ENCODE results near the gene TBC1D13.
A peak's percentile ranks its signal among the peaks of the same experiment; 100 is the strongest.
"Not testable (repeated sequence)": the region's sequence is repeated elsewhere in the genome, so short reads cannot be mapped to it uniquely, and the experiment has no call there.

Gene TBC1D13

DNA sequence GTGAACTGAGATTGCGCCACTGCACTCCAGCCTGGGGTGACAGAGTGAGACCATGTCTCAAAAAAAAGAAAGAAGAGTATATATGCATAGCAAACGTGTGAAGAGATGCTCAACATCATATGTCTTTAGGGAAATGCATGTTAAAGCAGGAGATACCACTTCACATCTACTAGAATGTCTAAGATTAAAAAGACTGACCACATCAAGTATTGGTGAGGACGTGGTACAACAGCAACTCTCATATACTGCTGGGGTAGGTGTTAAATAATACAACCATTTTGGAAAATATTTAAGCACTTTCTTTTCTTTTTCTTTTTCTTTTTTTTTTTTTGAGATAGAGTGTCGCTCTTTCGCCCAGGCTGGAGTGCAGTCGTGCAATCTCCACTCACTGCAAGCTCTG, 1.6 kb upstream of the TBC1D13 start:
- no peak for DNase-seq

DNA sequence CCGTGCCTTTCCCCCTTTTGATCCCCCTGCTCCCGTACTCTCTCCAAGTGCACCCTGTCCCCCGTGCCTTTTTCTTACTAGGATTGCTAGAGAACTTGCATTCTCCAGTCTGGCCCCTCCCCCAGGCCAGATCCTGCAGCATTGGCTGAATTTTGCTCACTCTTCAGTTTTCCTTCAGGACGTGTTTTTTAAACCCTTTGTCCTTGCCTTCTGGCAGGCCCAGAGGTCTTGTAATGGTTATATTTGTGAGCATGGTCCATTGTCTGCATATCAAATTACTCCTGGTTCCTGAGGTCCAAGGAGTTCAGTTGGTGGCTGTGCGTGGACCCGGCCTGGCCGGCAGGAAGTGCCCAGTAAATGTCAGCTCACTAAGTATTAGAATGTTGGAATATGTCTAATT, 606 bp downstream of the TBC1D13 start:
- DNase-seq = no peak

DNA sequence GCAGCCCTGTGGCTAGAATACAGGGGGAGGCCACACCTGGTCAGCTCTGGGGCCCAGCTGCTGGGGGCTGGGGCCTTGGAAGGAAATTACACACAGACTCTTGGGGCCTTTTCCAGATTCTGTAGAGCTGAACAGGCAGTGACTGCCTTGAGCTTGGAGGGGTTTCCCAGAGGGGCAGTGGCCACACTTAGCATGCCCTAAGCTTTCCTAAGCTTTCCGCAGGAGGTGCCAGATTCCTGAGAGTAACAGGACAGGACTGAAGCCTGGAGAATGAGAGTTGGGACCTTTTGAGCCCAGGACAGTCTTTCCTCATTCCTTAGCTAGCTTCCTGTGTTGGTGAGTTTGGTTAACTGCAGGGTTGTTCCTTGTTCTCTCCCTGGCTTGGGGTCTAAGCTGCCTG, 1.4 kb downstream of the TBC1D13 start:
- no peak for DNase-seq

DNA sequence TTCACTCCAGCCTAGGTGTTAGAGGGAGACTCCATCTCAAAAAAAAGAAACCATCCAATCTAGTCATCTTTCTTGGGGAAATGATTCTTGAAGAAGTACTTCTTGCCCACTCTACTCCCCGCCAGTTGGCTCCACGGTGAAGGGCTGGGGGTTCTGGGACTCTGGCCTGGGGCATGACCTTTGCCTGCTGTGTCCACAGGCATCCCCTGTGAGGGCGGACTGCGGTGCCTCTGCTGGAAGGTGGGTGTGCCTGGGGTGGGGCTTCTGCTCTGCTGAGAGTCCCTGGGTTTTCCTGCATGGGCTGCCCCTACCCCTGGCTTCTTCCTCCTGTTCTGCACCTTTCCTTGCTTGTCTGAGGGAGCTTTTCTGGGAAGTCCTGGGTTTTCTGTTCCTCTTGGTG, 3.5 kb downstream of the TBC1D13 start:
- no peak for DNase-seq

DNA sequence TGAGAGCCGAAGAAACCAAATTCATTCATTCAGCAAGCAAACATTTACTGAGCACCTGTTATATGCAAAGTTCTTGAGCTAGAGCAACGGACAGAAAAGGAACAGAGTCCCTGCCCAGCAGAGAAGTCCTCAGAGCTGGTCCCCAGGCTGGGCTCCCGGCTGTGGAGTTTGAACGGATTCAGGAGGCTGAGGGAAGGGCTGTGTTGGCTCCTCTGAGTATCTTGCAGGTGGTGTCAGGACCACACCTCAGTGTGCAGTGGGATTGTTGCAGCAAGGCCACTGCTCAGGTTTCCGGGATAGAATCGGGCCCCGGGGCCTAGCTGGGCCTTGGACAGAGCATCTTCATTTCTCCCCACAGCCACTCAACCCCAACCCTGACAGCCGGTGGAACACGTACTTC, 5.1 kb downstream of the TBC1D13 start:
- no peak for DNase-seq

DNA sequence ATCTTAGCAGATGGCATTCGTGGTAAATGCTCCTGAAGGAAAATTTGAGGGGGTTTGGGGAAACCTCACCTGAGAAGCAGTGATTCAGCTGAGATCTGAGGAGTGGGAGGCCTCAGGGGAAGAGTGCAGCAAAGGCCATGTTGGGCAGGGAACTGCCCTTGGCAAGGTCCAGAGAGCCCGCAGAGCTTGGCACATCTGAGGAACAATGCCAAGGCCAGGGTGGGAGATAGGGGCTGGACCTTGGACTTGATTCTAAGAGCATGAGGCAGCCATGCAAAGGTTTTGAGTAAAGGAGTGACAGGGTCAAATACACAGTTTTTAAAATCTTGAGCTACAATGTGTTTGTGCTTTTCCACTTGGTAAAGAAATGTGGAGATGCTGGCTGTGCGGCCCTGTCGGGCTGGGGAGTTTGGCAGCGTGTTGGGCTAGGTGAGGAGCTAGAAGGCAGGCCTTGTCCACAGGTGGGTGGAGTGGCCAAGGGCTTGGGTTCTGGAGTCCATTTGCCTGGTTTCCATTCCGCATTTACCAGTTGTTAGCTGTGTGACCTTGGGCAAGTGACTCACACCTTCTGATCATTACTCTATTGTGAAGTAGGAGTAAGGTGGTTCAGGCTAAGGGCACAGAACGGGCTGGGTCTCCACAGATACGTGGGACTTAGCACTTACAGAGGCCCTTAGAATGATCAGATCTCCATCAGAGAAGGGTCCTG, 6.1 kb downstream of the TBC1D13 start:
- DNase-seq = no peak

DNA sequence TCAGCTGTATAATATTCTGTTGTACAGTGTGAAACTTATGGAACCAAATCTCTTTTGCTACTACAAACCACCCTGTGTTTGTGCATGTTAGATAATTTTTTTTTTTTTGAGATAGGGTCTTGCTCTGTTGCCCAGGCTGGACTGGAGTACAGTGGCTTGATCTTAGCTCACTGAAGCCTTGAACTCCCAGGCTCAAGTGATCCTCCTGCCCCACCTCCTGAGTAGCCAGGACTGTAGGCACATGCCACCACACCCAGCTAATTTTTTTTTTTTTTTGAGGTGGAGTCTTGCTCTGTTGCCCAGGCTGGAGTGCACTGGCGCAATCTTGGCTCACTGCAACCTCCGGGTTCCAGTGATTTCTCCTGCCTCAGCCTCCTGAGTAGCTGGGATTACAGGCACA, 7.9 kb downstream of the TBC1D13 start:
- not testable (repeated sequence) for DNase-seq

DNA sequence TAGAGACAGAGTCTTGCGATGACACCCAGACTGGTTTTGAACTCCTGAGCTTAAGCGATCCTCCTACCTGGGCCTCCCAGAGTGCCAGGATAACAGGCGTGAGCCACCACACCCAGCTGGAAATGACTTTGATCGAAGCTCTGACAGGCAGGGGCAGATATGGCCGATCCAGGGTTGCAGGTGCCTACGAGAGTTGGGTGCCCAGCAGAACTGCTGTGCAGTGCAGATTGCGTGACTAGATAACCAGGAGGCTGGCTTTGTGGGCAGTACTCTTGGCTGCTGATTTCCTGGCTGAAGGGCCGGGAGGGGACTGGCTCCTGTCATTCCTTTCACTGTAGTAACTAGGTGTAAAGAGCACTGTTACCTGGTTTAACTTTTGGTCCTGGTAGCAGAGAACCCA, 11.8 kb downstream of the TBC1D13 start:
- DNase-seq = no peak

DNA sequence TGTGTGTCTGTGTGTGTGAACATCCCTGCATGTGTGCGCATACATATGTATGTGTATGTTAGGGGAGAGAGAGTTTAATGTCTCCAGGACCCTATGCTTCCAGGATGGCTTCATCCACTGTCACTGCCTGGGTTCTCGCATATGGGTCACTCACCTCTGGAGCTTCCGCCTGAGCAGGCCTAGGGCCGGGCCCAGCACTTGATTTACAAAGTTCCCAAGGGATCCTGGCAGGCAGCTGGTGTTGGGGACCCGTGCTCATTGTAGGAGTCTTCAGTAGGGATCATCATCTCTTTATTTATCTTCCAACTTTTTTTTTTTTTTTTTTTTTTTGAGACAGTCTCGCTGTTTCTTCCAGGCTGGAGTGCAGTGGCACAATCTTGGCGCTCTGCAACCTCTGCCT, 13.0 kb downstream of the TBC1D13 start:
- no peak for DNase-seq

DNA sequence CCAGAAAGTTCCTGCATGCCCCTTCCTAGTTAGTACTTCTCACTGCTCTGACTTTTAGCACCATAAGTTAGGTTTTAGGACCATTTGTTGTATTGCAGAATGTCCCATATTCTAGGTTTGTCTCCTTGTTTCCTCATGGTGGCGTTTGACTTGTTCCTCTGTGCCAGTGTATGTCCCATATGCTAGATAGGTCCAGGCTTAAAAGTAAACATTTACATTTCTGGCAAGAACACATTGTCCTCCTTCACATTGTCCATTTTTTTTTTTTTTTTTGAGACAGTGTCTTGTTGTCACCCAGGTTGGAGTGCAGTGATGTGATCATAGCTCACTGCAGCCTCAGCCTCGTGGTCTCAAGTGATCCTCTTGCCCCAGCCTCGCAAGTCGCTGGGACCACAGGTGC, 15.4 kb downstream of the TBC1D13 start:
- no peak for DNase-seq

DNA sequence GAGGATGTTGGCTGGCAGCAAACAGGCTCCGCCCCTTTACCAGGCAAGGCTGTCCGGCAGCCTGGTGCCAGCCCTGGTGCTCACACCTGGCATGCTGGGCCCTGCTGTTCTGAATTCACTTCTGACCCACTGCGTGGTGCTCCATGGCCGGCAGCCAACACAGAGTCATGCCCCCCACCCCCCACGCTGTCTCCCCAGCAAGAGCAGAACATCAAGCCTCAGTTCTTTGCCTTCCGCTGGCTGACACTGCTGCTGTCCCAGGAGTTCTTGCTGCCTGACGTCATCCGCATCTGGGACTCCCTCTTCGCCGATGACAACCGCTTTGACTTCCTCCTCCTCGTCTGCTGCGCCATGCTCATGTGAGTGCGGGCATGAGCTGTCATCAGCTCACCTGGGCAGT, 18.6 kb downstream of the TBC1D13 start:
- no peak for DNase-seq

DNA sequence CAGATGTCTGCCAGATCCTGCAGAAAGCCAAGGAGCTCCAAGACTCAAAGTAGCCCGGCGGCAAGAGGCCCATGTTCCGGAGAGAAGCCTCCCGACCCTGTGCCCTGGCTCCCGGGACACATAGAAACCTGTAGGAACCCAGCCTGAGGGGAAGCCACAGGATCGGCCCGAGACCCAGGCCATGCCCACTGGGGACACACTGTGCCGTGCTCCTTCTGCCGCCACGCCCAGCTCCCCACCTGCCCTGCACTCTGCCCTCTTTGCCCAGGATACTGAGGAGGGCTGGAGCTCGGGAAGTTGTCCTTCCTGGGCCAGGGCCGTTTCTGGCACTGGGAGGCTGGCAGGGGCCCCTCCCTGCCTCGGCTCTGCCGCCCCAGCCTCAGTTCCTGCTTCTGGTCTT, 20.8 kb downstream of the TBC1D13 start:
- DNase-seq = no peak

DNA sequence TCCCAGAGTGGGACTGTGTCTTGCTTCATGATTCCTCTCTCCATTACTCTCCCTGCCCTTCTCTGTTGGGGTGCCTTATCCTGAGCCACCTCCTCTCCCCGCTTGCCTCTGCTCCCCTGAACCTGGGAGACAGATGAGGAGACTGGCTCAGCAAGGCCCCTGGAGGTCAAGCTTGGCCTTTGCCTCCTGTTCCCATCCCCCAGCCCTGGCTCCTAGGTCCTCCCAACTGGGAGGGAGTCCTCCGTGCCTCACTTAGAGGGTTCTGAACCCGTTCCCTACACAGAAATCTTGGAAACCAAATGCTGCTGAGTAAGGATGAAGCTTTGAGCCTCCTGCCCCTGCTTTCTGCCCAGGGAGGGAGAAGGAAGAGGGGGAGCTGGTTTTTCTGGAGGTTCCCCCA, 21.5 kb downstream of the TBC1D13 start:
- no peak for DNase-seq

DNA sequence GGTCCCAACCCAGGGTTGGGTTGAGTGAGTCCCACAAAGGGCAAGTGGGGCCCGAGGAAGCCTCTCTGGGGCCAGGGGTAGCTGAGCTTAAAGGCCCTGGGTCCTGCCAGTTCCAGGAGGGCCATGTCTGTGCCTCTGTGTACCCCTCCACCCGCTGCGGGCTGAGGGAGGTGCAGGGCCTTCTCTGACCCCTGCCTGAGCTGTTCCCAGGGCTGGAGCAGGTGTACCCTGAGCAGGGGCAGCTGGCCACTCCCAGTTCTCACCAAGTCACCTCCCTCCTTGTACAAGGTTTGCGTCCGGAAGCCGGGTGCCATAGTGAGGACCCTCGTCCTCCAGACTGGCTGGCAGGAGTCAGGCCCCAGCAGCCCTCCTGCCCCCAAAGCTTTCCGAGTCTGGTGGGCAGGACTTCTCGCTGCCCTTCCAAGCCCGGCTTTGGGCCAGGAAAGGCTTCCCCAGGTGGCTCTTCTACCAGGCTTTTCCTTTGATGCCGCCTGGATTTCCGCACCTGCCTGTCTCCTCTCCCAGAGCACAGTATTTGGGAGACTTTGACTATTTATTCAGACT, 22.1 kb downstream of the TBC1D13 start:
- DNase-seq = no peak

DNA sequence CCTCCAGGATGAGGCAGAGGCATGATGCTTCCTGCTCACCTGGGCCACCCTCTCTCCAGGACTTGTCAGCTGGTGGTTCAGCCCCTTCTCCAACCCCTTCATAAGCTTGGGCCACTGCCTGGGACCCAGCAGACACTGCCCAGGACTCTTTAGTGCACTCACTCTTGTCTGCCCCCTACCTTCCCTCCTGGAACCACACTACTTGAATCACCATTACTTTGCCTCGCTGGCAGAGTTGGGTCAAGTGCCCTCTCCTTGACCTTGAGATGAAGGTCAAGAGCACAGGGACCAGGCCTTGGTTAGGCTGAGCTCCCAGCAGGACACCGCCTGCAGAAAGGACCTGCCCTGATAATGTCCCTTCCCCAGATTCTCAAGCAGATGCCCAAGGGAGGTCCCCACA, 22.8 kb downstream of the TBC1D13 start:
- no peak for DNase-seq

DNA sequence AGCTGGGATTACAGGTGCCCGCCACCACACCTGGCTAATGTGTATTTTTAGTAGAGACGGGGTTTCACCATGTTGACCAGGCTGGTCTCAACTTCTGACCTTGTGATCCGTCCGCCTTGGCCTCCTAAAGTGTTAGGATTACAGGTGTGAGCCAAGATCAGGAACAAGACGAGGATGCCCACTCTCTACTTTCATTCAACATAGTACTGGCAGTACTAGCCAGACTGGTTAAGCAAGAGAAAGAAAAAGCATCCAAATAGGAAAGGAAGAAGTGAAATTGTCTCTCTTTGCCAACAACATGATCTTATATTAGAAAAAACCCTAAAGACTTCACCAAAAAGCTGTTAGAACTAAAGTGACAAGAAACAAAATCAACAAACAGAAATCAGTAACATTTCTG, 23.8 kb downstream of the TBC1D13 start:
- DNase-seq = no peak

DNA sequence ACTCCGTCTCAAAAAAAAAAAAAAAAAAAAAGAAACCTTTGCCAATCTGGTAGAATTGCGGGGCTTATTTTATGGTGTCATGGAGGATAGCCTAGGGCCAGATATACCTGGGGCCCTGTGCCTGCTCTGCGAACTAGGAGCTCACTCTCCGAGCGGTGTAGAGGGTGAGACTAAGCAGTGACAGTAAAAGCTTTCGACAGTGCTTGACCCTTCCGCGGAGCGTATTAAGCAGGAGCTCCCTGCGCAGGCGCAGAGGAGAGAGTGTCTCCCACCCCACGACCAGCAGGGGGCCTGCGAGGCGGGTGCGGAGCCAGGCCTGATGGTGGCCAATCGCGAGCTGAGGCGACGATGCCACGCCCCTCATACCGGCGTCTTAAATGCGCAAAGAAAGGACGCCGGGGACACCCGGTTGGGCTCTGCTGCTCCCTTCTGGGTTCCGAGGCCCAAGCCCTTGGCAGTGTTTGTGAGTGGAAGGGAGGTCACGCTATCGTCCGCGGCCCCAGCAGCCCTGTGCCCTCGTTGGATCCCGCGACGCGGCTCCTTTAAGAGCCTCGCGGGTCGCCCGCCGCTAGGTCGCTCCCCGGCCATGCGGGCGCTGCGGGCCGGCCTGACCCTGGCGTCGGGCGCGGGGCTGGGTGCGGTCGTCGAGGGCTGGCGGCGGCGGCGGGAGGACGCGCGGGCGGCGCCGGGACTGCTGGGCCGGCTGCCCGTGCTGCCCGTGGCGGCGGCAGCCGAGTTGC, 31.2 kb downstream of the TBC1D13 start, which contains the start of gene ENDOG:
TSS of gene ENDOG (plus strand) at position 402 of the 740 bp plus-strand sequence. CDS start at position 587, 185 bp downstream.
- peak; percentile 99 for DNase-seq

DNA sequence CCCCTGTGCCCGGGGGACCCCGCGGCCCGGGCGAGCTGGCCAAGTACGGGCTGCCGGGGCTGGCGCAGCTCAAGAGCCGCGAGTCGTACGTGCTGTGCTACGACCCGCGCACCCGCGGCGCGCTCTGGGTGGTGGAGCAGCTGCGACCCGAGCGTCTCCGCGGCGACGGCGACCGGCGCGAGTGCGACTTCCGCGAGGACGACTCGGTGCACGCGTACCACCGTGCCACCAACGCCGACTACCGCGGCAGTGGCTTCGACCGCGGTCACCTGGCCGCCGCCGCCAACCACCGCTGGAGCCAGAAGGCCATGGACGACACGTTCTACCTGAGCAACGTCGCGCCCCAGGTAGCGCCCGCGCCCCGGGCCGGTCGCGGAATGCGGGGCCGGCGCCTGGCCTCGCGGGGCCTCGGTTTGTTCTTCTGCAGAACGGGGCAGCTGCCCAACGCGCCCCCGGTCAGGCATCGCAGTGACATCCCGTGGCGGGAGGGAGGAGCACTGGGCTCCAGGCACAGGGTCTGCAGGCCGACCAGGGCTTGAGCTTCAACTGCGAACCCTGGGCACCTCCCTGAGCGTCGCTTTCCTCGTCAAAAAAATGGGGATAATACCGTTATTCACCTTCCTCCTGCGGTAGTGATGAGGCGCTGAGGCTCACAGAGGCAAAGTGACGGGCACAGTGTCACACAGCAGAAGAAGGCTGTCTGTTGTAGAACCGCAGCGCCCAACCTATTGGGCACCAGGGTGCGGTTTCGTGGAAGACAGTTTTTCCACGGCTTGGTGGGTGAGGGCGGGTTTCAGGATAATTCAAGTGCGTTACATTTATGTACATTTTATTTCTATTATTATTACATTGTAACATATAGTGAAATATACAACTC, 32.0 kb downstream of the TBC1D13 start:
- DNase-seq = peak; percentile 58

DNA sequence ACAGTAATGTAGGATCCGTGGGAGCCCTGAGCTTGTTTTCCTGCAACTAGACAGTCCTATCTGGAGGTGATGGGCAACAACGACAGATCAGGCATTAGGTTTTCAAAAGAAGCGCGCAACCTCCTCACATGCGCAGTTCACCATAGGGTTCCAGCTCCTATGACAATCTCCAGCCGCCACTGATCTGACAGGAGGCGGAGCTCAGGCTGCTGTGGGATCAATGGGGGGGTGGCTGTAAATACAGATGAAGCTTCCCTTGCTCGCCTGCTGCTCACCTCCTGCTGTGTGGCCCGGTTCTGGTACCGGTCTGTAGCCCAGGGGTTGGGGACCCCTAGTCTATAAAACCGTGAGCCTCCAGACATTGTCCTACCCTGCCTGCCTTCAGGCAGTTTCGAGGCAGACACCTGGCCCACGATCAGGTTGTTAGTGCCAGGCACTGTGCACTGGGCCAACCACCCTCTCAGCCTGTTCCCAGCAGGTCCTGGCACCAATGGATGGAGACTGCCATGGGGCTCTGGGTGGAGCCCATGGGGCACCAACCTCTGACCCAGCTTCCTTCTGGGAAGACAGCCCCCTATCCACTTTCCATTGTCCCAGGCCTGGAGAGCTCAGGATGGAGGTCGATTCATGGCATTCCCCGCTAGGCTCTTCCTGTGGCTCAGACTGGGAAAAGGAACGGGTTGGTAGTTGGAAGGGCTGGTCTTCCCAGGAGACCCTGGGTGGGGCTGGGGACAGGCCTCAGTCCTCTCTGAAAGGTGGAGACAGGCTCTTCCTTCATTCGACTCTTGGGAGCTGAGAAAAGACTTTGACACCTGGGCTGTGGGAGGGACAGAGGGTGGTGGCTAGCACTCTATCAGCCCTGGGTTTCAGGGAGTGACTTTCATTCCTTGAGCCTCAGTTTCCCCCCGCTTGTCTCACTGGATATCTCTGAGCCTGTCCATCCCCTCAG, 32.9 kb downstream of the TBC1D13 start:
- no peak for DNase-seq

DNA sequence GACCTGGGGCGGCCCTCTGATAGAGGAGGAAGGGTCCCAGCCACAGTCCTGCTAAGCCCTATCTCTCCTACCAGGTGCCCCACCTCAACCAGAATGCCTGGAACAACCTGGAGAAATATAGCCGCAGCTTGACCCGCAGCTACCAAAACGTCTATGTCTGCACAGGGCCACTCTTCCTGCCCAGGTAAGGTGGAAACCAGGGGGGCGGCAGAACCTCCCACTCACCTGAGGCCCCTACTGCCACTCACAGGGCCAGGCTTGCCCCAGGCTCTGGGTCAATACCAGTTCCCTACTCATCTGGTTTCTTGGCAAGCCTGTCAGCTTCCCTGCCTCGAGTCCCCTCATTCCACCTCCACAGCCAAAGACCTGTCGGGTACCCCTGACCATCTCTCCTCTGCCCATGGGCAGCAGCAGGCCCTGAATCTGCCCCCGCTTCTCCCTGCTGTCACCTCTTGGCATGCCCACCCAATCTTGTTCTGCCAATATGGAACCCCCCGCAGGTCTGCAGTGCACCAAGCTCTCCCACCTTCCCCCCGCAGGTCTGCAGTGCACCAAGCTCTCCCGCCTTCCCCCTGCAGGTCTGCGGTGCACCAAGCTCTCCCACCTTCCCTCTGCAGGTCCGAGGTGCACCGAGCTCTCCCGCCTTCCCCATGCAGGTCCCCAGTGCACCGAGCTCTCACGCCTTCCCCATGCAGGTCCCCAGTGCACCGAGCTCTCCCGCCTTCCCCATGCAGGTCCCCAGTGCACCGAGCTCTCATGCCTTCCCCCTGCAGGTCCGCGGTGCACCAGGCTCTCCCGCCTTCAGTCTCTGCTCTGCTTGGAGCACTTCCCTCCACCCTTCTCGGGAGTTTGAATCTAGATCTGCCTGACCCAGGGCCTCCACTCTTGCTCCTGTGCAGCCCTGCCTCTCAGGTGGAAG, 33.9 kb downstream of the TBC1D13 start:
- DNase-seq = no peak
